ENCODE measurements around the gene CLEC2B.

DNA sequence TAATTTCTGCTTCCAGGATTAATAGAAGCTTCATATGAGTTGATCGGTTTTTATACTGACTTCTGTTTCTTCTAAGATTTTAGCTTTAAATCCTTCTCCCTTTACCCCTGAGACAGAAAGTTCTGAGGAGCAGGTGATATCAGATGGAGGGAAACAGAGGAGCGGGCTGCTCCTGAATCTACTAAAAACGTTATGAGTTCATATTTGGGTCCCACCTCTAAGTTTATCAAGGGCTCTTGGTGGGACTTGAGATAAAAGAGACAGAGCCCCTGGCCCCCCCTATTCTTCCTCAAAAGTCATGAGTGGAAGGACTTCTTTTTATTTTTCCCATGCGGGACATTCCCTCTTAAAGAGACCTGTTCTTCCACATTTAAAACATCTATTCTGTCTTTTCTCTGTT, 39.2 kb upstream of the CLEC2B start:
- TF ChIP-seq, protein P1, sequence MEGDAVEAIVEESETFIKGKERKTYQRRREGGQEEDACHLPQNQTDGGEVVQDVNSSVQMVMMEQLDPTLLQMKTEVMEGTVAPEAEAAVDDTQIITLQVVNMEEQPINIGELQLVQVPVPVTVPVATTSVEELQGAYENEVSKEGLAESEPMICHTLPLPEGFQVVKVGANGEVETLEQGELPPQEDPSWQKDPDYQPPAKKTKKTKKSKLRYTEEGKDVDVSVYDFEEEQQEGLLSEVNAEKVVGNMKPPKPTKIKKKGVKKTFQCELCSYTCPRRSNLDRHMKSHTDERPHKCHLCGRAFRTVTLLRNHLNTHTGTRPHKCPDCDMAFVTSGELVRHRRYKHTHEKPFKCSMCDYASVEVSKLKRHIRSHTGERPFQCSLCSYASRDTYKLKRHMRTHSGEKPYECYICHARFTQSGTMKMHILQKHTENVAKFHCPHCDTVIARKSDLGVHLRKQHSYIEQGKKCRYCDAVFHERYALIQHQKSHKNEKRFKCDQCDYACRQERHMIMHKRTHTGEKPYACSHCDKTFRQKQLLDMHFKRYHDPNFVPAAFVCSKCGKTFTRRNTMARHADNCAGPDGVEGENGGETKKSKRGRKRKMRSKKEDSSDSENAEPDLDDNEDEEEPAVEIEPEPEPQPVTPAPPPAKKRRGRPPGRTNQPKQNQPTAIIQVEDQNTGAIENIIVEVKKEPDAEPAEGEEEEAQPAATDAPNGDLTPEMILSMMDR (IDR thresholded peaks at IDR 0.05): no peak
- no peak for TF ChIP-seq POLR2A (IDR thresholded peaks at IDR 0.05; ENCODE audit: low read depth)
- TF ChIP-seq POLR2AphosphoS5 (IDR thresholded peaks at IDR 0.05): no peak
- no peak for TF ChIP-seq EP300 (IDR thresholded peaks at IDR 0.05)

Data from esophagus muscularis mucosa (tissue), 4 donors.